ENCODE measurements around the gene N4BP2L2. TPM values are rescaled to one million over a fixed set of nuclear protein-coding genes. Genes with fewer than 3 reads are reported as not detected.

The N4BP2L2 gene
- total and polyA plus RNA-seq, 2 of the 8 experiments (the other 6 are each of a cell fraction or from before 2014, with no cell fraction given), result 14.6 to 67.6 TPM

DNA sequence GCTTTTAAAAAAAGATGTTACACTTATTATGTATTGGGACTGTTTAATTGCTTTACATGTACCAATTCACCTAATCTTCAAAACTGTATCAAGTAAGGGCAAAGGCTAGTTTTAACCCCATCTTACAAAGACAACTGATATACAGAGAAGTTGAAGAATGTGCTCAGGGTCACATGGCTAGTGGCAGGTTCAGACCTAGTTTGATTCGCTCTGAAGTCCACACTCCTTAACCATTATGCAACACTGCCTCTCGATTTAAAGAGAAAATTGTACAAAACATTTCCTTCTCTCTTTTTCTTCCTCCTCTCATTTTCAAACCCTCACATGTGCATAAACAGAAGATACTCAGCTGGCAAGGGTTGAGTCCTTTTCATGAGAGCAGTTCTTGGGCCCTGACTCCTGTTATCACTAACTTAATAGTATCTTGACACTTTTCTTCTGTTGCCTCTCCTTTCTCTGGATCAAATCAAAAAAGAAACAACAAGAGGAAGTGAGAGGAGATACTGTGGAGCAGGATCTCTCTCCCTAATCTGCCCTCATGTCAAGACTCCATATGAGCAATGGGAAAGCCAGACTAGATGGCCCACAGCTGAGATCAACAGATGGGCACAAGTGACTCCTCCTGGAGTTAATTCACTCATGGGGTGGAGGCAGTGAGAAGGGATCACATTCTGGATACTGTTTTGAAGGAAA, 91.7 kb downstream of the N4BP2L2 start:
- no peak overlapping the region for H2AFZ ChIP-seq (ENCODE audit: low read length)
- no peaks in the 10 kb centered on the region for H3K79me2 ChIP-seq (ENCODE audit: control insufficient read depth in 1 of 2, insufficient read depth in 2 of 2, low read length in 2 of 2)
- H2BK15ac ChIP-seq (ENCODE audit: low read length), result no peak overlapping the region
- no peak overlapping the region for H4K5ac ChIP-seq (ENCODE audit: insufficient read length, low read depth, low read length)
- H2BK20ac ChIP-seq (ENCODE audit: low read length), result no peak overlapping the region
- H2BK5ac ChIP-seq (ENCODE audit: low read depth, low read length), result no peak overlapping the region
- 87% methylated on average over 2 of the region's 2 CpGs; no CpG with 5 or more reads in 1 of the 2 experiments for WGBS, 2 experiments (ENCODE audit: extremely low coverage in 1 of 2, insufficient coverage in 1 of 2, insufficient read length in 1 of 2, insufficient replicate concordance in 2 of 2, low coverage in 1 of 2, low lambda C conversion rate in 2 of 2, missing lambda C conversion rate in 1 of 2)
- ChIA-PET CTCF (ENCODE audit: partially characterized antibody) (interaction anchor here (0.6 kb wide), 2 partner anchors 150 to 153 kb away, joined by 3 read pairs; no protein-coding TSS in a partner anchor), POLR2A (ENCODE audit: partially characterized antibody) (interaction anchor here (1.1 kb wide), 1 partner anchor 416 kb away, joined by 3 read pairs; the partner anchor contains the start of gene FRY)
- no peak overlapping the region for H3K27ac ChIP-seq (ENCODE audit: low read depth, low read length)
- no peak overlapping the region for H3K4me2 ChIP-seq (ENCODE audit: insufficient read depth in 1 of 2, low read depth in 2 of 2, low read length in 2 of 2)
- no peak overlapping the region for H3K4me3 ChIP-seq (ENCODE audit: extremely low read depth in 1 of 4, insufficient read depth in 2 of 4, low read depth in 3 of 4, low read length in 4 of 4)
- no peaks in the 10 kb centered on the region for H3K27me3 ChIP-seq (replicated peaks in 1 of 4; ENCODE audit: control insufficient read depth in 3 of 4, extremely low read depth in 1 of 4, insufficient read depth in 3 of 4, low read length in 3 of 4)
- H3K4me1 ChIP-seq (replicated peaks in 1 of 4; ENCODE audit: control insufficient read depth in 3 of 4, insufficient read depth in 4 of 4, low read length in 3 of 4), result no peaks in the 10 kb centered on the region
- no peak overlapping the region for H2AK5ac ChIP-seq (ENCODE audit: low read depth, low read length)
- no peak overlapping the region for H4K8ac ChIP-seq (ENCODE audit: extremely low read depth, insufficient read depth, low read length)
- no peak overlapping the region for H3K18ac ChIP-seq (ENCODE audit: extremely low read depth, low read length)
- no peaks in the 10 kb centered on the region for H3K23me2 ChIP-seq (ENCODE audit: low read depth, low read length)
- H3K36me3 ChIP-seq (ENCODE audit: control insufficient read depth in 2 of 4, insufficient read depth in 4 of 4, low read length in 3 of 4), result no peaks in the 10 kb centered on the region
- no peak overlapping the region for H3K4ac ChIP-seq (replicated peaks; ENCODE audit: insufficient read length, low read depth, low read length)
- FAIRE-seq (no peak), DNase-seq (ENCODE audit: low read depth in 1 of 2, low spot score in 2 of 2) (no peak)
- H3K23ac ChIP-seq (ENCODE audit: insufficient read length), result no peak overlapping the region
- no peak overlapping the region for H2BK12ac ChIP-seq (ENCODE audit: low read depth, low read length)
- H4K20me1 ChIP-seq (replicated peaks in 1 of 2; ENCODE audit: control insufficient read depth in 1 of 2, insufficient read depth in 2 of 2, low read length in 2 of 2), result no peaks in the 10 kb centered on the region
- no peak overlapping the region for H3K14ac ChIP-seq (ENCODE audit: insufficient read length)
- H2BK120ac ChIP-seq (replicated peaks; ENCODE audit: low read depth, low read length), result no peak overlapping the region
- H3K9ac ChIP-seq (replicated peaks in 1 of 4; ENCODE audit: extremely low read depth in 1 of 4, low read depth in 3 of 4, low read length in 3 of 4), result no peak overlapping the region
- no peak overlapping the region for H4K91ac ChIP-seq (replicated peaks; ENCODE audit: insufficient read length, low read length)
- H3K9me3 ChIP-seq (ENCODE audit: insufficient read depth in 2 of 2, low read depth in 1 of 2, low read length in 1 of 2), result no peaks in the 10 kb centered on the region
- H3K79me1 ChIP-seq (ENCODE audit: low read depth, low read length), result no peaks in the 10 kb centered on the region
- no peak overlapping the region for H3K56ac ChIP-seq (replicated peaks; ENCODE audit: insufficient read length, low read depth, low read length)
- no peak for TF ChIP-seq NANOG (IDR thresholded peaks at IDR 0.05; ENCODE audit: insufficient read depth, low read depth, low read length, poor library complexity, severe bottlenecking)
